ENCODE measurements around the gene LCP1.

The LCP1 gene

DNA sequence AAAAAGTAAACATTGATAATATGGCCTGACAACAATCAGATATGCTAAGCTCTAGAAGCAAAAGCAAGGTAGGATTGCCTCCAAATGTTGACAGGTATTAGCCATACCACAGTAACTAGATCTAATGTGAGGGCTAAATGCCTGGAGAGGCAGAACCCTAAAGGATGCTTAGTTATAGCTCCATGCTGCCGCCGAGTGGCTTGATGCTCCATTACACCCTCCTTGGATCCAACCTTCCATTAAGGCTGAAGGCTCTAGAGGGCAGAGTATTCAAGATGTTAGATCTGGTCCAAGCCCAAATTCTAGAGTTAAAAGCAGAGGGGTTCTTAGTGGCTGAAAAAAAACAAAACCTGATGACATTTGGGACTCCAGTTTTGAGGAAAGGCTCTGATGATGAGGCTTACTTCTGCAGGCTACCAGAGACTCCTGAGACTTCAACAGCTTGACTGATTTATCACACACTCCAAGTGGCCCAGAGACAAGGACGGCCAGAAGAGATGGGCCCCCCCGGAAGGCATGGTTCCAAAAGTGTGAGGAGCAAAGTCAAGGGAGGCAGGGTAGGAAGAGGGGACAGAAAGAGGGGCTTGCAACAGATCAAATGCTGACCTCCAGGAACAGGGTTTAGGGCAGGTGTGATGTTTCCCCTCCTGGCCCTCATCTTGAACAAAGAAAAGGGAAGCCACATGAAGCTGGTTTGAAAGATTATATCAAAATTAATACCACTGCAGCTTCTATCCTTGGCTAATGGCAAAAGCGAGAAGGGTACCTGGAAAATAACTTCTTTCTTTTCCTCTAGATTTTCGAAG, 55.2 kb downstream of the LCP1 start:
- peak; percentile 66 to 72 for DNase-seq

DNA sequence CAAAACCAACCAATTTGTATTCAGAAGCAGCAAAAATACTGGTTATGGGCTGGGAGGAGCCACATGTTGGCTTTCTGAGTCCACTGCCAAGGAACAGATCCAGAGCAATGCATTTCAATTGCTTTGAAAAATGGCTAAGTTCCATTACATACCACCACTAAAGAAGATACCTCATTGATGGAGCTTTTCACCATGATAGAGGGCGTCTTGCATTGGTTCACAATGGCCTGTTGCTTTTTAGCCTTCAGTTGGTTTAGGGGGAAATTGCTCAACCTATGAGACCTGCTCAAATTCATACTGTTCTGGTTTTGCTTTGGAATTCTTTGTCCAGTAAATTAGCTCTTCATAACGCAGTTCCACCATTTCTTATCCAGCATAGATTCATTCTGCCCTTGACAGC, 55.9 kb downstream of the LCP1 start:
- DNase-seq, result no peak

DNA sequence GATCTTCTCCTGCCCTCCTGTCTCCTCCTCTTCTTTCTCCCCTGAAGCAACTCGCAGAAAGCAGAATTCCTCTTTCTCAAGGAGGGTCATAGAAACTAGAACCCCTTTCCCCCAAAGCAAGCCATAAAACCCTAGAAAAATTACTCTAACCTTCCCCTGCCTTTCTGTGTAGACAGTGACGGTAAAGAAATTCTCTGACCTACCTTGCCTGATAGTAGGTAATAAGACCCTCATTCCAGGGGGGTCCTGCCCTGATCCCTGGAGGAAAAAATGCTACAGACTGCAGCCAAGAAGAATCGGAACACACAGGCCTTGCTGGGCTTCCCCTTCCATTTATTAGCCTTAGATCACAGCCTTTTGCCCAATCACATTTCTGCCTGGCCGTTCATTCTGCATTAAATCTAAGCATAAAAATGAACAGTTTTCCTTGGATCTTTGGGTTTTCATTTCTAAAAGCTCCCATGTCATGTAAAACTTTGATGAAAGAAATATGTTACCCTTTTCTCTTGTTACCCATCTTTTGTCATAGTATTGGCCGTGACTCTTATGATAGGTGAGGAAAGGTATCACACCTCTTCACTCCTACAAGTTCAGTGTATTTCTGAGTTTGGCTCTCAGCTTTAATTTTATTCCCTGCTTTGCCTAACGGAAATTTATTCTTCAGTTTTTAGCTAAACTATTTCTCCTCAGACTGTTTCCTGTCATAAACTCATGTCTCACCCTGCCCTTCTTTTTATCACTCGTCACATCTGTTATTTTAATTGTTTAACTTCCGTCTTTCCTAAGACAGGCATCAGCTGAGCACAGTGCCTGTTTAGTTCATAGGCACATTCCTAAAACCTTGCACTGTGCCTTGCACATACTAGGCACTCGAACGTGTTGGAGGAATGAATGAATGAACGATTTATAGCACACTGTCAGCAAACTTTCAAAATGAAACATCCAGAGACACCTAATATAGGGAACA, 56.7 kb downstream of the LCP1 start:
- DNase-seq, result no peak

DNA sequence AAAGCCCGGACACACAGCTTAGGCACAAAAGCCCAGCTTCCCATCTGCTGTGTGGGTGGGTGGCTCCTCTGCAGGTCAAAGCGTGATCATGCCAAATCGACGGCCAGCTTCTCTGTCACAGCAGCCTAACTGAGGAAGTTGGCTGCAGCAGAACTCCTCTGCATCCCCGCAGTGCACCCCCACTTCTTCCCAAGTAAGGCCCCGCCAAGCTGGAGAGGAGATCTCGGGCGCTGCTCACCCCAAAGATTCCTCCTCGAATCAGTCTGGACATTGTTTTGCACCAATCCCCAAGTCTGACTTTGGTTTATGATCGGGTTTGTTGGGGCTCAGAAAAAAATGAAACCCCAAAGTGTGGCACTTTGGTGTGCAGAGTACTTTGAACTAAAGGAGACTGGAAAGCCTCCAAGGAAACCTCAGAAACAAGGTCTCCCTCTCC, 57.4 kb downstream of the LCP1 start:
- peak in 1 of 2 experiments; percentile 6 for DNase-seq

DNA sequence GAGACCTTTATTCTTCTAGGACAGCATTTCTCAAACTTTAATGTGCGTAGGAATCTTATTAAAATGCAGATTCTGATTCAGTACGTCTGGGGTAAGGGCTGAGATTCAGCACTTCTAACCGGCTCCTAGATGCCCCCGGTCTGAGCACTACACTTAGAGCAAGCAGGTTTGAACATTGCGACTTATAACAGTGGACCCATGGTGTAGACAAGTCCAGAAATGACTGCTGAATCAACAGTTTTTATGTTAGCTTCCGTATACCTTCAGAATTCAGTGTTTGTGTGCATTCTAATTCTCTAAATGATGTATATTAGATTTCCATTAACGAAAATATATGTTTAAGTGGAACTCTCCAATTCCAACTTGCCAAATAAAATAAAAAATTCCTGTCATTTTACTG, 59.7 kb downstream of the LCP1 start:
- DNase-seq, result no peak

DNA sequence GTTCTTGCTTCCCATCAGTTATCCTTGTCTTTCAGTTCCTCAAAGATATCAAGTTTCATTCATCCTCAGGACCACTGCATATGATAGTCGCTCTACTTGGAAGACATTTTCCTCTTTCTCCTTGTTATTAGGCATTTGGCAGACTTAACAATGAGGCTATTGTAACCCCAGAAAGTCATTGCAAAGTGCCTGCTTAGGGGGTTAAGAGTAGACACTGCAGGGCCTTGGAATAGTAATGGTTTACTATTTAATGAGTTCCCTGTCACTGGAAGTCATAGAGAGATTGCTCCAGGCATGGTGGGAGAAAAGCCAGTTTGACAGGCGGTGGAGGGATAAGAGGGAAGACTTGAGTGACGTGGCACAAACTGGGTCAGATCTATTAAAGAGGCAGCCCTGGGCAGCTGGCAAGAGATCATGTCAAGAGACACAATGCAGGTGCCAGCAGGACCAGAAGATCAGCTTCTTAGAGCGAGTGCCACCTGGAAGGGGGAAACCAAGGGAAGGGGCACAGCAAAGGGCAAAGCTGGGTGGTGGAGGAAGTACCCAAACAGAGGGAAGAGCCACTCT, 60.3 kb downstream of the LCP1 start:
- DNase-seq, result no peak

DNA sequence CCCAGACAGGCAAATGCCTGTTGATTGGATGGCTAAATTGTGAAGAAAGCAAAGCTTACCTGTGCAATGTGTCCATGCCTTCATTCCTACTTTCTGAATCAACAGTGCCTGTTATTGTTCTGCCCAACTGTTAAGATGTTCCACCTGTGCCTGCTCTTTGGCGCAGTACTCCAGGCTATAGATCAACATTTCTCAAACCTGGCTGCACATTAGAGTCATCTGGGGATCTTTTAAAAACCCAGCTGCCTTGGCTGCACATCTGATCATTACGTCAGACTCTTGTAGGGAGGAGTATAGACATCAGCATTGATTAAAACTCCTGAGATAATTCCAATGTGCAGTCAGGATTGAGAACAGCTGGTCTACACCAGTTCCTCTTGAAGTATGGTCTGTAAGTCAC, 60.9 kb downstream of the LCP1 start:
- DNase-seq, result no peak

DNA sequence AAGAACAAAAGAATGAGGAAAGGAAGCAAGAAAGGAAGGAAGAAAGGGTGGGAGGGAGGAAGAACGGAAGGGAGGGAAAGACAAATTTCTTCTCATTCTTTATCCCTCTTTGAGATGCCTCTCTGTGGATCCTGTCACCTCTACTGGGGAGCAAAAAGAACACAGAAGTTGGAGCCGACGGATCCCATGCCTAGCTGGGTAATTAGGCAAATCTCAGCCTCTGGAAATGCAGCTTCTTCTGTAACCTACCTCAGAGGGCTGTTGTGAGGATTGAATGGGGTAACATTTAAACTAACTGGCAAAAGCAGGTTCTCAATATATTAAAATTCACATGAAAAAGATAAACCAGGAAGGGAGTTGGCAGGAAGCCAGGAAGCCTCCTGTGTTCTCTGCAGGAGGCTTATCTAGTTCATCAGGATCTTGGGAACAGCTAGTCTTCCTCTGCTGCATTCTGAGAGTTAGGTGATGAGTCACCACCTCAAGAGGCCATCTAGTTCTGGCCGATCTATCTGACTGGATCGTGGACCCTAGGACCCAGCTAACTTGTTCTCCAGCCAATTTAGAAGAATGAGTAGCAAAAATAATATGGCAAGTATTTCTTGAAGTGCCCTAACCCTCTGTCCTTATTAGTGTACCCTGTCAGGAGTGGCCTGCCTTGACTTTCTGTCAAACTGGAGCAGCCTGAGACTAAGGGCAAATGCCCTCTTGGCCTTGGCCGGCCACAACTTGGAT, 61.9 kb downstream of the LCP1 start:
- DNase-seq, result no peak

DNA sequence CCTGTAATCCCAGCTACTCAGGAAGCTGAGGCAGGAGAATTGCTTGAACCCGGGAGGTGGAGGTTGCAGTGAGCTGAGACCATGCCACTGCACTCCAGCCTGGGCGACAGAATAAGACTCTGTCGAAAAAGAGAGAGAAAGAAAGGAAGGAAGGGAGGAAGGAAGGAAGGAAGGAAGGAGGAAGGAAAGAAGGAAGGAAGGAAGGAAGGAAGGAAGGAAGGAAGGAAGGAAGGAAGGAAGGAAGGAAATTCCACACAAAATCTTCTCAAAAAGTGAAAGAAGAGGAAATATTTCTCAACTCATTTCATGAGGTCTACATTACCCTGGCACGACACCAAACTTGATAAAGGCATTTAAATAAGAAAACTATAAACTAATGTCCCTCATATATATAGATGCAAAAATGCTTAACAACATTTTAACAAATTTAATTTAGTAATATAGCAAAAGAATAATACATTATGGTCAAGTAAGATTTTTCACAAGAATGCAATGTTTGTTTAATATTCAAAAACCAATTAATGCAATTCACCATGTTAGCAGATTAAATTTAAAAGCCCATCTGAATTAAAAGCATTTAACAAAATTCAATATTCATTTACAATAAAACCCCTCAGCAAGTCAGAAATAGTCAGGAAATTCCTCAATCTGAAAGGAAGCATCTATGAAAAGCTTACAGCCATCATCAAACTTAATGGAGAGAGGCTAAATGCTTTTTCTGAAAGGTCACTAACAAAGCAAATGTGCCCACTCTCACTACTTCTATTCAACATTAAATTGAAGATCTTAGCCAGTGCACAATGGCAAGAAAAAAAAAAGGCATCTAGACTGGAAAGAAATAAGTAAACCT, 65.1 kb downstream of the LCP1 start:
- DNase-seq, result no peak

DNA sequence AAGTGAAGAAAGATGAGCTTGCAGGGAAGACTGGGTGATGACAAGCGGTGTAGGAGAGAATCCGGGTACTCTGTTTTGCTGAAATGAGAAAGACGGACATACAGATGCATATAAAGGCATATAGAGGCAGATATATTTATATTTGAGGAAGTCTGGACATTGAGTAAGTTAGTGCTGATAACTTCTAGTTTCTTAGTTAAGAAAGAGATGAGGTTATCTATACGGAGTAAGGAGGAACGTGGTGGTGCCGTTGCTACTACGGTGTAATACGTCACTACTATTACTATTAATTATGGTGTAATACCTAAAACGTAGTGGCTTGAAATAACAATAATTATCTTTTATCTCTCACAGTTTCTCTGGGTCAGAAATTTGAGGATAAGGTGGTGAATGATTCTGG, 67.4 kb downstream of the LCP1 start:
- no peak for DNase-seq

DNA sequence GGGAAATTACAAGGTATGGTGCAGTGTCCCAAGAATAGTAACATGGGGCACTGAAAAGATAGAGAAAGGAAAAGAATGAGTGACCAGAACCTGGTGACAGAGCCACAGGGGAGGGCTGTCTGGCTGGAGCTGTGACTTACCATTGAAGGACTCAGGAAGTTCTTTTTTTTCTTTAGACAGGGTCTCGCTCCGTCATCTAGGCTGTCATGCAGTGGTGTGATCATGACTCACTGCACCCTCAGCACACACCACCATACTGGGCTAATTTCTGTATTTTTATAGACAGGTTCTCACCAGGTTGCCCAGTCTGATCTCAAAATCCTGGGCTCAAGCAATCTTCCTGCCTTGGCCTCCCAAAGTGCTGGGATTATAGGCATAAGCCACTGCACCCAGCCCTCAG, 68.4 kb downstream of the LCP1 start:
- DNase-seq, result no peak

DNA sequence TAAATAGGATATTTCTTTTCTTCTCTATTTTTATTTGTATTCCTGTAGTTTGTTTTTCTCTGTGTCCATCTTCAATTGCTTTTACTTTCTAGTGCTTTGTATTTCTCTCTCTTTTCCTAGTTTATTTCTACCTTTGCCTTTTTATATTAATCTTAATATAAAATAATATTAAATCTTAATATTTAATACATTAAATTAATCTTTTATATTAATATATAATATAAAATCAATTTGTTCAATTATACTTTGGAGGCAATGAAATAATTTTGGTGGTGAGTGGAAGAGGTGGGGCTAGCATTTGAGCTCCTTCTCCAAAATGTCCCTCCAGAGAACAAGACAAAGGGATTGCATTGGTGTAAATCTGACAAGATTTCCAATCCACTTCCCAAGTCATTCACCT, 70.8 kb downstream of the LCP1 start:
- no peak for DNase-seq

DNA sequence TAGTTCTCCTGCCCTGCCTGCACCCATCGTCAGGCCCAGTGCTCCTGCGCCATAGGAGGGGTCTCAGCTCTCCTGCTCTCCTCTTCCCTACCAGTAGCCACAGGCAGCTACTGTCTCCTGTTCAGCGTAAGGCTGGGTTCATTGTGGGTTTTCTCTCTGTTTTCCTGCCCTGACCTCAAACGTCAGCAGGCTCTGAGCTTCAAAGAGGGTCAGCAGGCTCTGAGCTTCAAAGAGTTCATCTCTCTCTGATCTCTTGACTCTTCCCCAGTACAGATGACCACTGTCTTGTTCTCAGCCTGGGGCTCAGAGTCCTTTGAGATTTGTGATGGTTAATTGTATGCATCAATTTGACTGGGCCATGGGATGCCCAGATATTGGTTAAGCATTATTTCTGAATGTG, 72.5 kb downstream of the LCP1 start:
- DNase-seq, result no peak

DNA sequence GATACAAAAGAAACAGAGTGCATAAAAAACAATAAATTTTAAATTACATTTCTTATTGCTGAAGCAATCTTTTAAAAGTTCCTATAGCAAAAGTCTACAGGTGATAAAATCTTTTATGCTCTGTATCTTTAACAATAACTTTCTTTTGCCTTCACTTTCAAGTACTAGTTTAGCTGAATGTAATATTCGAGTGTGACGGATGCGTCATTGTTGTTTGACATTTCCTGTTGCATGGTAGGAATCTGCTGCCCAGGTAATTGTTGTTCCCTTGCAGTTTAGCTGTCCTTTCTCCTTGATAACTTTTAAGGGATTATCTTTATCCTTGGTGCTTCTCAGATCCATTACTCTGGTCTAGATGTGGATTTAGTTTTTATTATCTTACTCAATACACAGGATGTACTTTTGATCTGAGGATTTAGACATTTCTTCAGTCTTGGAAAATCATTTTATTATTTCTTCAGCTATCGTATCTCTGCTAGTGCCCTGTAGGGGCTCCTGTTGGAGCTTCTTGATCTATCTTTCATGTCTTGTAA, 75.1 kb downstream of the LCP1 start:
- DNase-seq, result no peak

DNA sequence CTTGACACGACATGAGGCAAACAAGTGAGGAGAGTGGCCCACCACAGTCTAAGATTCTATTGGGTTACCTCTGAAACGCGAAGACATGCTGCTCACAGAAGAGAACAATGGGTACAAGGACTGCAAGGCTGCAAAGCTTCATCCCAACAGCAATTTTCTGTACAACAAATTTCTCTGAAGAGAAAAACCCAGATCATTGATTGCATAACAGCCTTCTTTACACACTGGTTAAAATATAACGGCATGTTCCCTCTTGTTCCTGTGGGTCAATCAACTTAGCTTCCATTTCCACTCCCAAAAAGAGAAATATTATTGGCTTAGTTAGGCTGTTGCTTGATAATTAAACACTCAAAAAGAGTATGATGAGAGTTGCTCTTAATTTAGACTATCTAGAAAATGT, 77.1 kb downstream of the LCP1 start, which contains the start of gene CPB2:
Gene CPB2 (minus strand): TSS at position 166 of the 400 bp plus-strand sequence. CDS start 24 bp downstream, at position 142.
- DNase-seq, result no peak

DNA sequence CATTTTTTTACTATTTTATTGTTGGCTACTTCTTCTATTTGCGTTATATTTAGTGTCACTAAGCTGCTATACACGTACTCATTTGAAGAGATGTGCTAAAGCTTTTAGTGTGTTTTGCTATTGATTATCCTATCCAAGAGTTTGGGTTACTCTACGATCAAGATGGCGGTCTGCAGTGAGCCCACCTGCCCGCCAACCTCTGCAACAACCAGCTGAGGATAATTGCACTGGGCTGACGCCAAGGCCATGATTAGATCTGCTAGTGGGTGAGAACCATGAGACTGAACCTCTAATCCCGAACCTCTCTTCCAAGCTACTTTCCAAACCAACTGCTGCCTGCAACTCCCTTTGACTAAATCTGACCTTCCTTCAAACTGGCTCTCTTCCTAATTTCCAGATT, 78.9 kb downstream of the LCP1 start:
- no peak for DNase-seq

DNA sequence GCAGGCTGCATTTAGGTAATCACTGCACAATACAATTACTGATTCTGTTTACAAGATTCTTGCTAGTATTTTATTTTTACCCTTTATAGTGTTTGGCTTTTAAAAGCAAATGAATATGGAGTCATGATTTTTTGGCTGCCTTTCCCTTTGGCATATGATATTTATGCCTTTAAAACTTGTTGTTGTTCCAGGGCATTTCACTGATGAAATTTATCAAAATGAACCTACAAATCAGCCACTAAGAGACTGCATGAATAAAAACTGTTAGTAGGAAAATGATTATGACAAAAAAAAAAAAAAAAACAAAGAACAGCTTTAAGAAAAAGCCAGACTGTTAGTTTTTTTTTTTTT, 79.7 kb downstream of the LCP1 start:
- DNase-seq, result no peak

DNA sequence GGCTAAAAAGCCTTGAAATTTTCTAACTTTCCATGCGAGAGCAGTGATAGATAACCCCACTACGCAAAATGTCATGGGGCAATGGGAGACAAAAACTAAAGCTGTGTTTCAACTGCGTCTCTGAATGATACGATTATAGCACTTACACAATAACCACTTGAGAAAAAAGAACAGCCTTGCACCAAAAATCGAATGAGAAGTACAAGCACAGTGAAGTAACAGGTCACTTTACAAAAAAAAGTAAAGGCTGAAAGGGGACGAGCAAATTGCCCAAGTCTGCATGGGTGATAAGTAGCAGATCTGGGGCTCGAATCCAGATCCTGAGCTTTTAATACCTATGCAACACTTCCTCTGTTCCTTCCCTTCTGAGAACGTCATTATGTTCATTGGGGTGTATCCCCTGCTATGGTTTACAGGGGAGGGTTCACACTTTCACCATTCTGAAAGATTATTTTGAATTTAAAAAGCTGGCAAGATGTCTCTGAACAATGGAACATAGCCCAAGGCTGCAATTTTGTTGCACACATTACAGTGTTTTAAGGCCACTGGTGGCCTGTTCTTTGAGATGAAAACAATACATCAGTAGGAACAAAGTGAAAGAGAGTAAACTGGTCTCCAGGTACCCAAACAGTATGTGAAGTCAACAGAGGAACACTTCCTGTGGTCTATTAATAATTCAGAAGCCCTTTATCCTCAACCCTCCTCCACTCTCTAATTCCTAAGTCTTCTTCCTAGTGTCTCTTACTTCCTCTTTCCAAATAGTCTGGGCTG, 80.3 kb downstream of the LCP1 start:
- no peak for DNase-seq

DNA sequence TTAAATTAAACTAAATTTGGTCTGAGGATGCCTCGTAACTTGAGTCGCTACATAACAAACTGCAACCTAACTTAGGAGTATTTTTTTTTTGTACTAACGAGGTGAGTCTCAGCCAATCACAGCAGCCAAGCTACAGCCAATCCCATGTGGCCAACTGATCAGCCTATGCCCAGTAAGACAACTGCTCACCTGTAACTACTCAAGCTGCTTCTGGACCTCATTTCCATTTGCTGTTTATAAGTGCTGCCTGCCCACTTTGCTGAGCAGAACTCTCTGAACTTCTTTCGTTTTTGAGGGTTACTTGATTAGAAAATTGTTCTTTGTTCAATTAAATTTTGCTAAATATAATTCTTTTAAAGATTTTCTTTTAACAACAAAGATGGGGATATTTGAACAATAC, 81.0 kb downstream of the LCP1 start:
- DNase-seq, result no peak

DNA sequence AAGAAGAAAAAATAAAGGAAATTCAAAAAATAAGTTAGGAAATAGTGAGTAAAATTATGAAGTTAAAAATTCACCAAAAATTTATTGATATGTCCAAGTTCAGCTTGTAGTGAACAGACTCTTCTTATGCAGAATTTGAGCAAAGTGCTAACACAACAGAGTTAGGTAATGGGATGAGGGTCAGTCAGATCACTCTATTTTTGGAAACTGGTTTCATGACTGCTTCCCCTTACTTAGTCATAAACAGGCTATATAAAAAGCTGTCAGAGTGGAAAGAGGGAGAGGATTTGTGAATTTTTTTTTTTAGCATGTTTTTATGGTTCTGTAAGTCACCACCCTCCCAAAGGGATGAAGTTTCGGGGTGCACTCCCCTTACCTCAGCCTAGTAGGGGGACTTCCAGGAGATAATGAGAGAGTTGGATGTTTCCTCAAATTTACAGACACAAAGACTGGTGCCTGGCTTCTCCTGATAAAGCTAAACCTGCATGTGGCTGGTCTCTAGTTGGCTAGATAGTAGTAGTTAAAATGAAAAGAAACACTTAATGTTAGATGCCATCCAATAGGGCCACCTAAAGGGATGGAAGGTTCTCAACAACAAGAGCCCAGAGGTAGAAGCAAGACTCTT, 81.7 kb downstream of the LCP1 start:
- no peak for DNase-seq

All from activated CD4-positive, alpha-beta T cell treated with anti-CD3 and anti-CD28 coated beads, Interleukin-2, amount 50 U/mL, for 4 hours (primary cell).